ENCODE results near the gene HIC1.

The HIC1 gene

GRCh38 chr17:2108170-2108569 is 53.3 kb downstream of the HIC1 start:
- no peak for DNase-seq

- no peak for DNase-seq
Measured at GRCh38 chr17:2110436-2110835, 55.5 kb downstream of the HIC1 start.

- no peak for DNase-seq
Measured at GRCh38 chr17:2111691-2112090, 56.8 kb downstream of the HIC1 start.

Measured in GOT3 (cell line).